Stimulated activated CD8-positive, alpha-beta memory T cell treated with anti-CD3 and anti-CD28 coated beads, Interleukin-7, amount 100 ng/mL, for 48 hours (primary cell): ENCODE results near the gene IFNB1.

ENCODE experiments used
- DNase-seq, 2 donors: peaks; one replicate each; pipeline ENCODE4 v3.0.0-alpha.2; 2020; ENCODE audit warnings: low read depth in 1 of 2; ENCODE audit errors: extremely low read depth in 1 of 2

Gene IFNB1

GRCh38 chr9:21070906-21071305 lies 6.8 kb downstream of the IFNB1 start:
- no peak for DNase-seq

GRCh38 chr9:21070171-21070571 lies 7.6 kb downstream of the IFNB1 start:
- no peak for DNase-seq

- no peak for DNase-seq
Measured at GRCh38 chr9:21060919-21061561, 16.7 kb downstream of the IFNB1 start.

GRCh38 chr9:21056931-21057330 lies 20.8 kb downstream of the IFNB1 start:
- no peak for DNase-seq

- DNase-seq: no peak
Measured at GRCh38 chr9:21053851-21054250, 23.9 kb downstream of the IFNB1 start.

GRCh38 chr9:21047281-21047691 lies 30.5 kb downstream of the IFNB1 start:
- DNase-seq: no peak

GRCh38 chr9:21043841-21044240 lies 33.9 kb downstream of the IFNB1 start:
- no peak for DNase-seq

GRCh38 chr9:21042466-21042865 lies 35.3 kb downstream of the IFNB1 start:
- DNase-seq: no peak

- no peak for DNase-seq
Measured at GRCh38 chr9:21039302-21039701, 38.4 kb downstream of the IFNB1 start.

GRCh38 chr9:21037278-21037677 lies 40.5 kb downstream of the IFNB1 start:
- no peak for DNase-seq

- no peak for DNase-seq
Measured at GRCh38 chr9:21031808-21032183, 45.9 kb downstream of the IFNB1 start.

GRCh38 chr9:21031091-21031807 lies 46.5 kb downstream of the IFNB1 start, which contains the start of gene HACD4:
HACD4 (minus strand) TSS chr9:21031640; CDS start chr9:21031590, 50 bp downstream.
- peak; percentile 37 to 43 for DNase-seq

GRCh38 chr9:21030389-21031035 lies 47.2 kb downstream of the IFNB1 start:
- peak in 1 of 2 donors; percentile 3 for DNase-seq

GRCh38 chr9:21029661-21030060 lies 48.1 kb downstream of the IFNB1 start:
- no peak for DNase-seq

- no peak for DNase-seq
Measured at GRCh38 chr9:21028466-21028865, 49.3 kb downstream of the IFNB1 start.

- DNase-seq: no peak
Measured at GRCh38 chr9:21027295-21027694, 50.4 kb downstream of the IFNB1 start.
